GM23338 (cell line): Measurements from ENCODE around the gene UBAP2. TPM values are rescaled to one million over a fixed set of nuclear protein-coding genes. Genes with fewer than 3 reads are reported as not detected.

Experiments
- ATAC-seq: fragments of 200-7000 bp; cut with Tn5 transposase; 3 replicates; pipeline ENCODE4 v1.9.1; 2020
- DNase-seq: peaks from one replicate; pipeline ENCODE4 v3.0.0-alpha.2; 2015; ENCODE audit warnings: low spot score
- H2AFZ ChIP-seq: fragments of 200-600 bp; sonication (generic); 2 replicates; pipeline ENCODE4 v1.8.0; 2016; ENCODE audit warnings: antibody characterized with exemption, mild to moderate bottlenecking, moderate library complexity
- H3F3A ChIP-seq: fragments of 200-600 bp; sonication (generic); replicated peaks from 2 replicates; pipeline ENCODE4 v1.8.0; 2017; ENCODE audit warnings: antibody characterized with exemption, mixed run types, low read depth
- H3K27ac ChIP-seq: fragments of 200-600 bp; sonication (generic); 2 replicates; pipeline ENCODE4 v1.6.1; 2016; ENCODE audit warnings: low read depth
- H3K27me3 ChIP-seq: fragments of 200-600 bp; sonication (generic); 2 replicates; pipeline ENCODE4 v1.8.0; 2016; ENCODE audit warnings: mild to moderate bottlenecking, mixed run types, moderate library complexity; ENCODE audit not compliant: insufficient read depth
- H3K36me3 ChIP-seq: fragments of 200-600 bp; sonication (generic); 2 replicates; pipeline ENCODE4 v1.8.0; 2016; ENCODE audit warnings: mild to moderate bottlenecking; ENCODE audit not compliant: insufficient read depth
- H3K4me1 ChIP-seq: fragments of 200-600 bp; sonication (generic); 2 replicates; pipeline ENCODE4 v1.8.0; 2016; ENCODE audit warnings: mild to moderate bottlenecking, moderate library complexity; ENCODE audit not compliant: insufficient read depth
- H3K4me2 ChIP-seq: fragments of 200-600 bp; sonication (generic); 2 replicates; pipeline ENCODE4 v1.7.1; 2017; ENCODE audit warnings: mixed run types
- H3K4me3 ChIP-seq: fragments of 200-600 bp; sonication (generic); 2 replicates; pipeline ENCODE4 v1.6.1; 2016; ENCODE audit warnings: mixed run types
- H3K79me2 ChIP-seq: fragments of 200-600 bp; sonication (generic); replicated peaks from 2 replicates; pipeline ENCODE4 v1.8.0; 2017; ENCODE audit warnings: mild to moderate bottlenecking; ENCODE audit not compliant: insufficient read depth
- H3K9me2 ChIP-seq: fragments of 200-600 bp; sonication (generic); 2 replicates; pipeline ENCODE4 v1.8.0; 2017; ENCODE audit not compliant: insufficient read depth
- H4K20me1 ChIP-seq: fragments of 200-600 bp; sonication (generic); replicated peaks from 2 replicates; pipeline ENCODE4 v1.8.0; 2017; ENCODE audit warnings: mild to moderate bottlenecking; ENCODE audit not compliant: insufficient read depth
- H3K27ac Mint-ChIP-seq: 2 replicates; pipeline ENCODE4 v1.8.0; 2020; ENCODE audit warnings: inconsistent platforms, mild to moderate bottlenecking, moderate library complexity, mixed read lengths
- H3K27me3 Mint-ChIP-seq: 3 replicates; pipeline ENCODE4 v1.8.0; 2022; ENCODE audit warnings: low read depth, mild to moderate bottlenecking, moderate library complexity, mixed read lengths, inconsistent platforms; ENCODE audit not compliant: insufficient read depth, poor library complexity
- H3K36me3 Mint-ChIP-seq: 3 replicates; pipeline ENCODE4 v1.8.0; 2021; ENCODE audit warnings: low read depth, mild to moderate bottlenecking, inconsistent platforms, moderate library complexity, mixed read lengths
- H3K4me1 Mint-ChIP-seq: 3 replicates; pipeline ENCODE4 v1.8.0; 2020; ENCODE audit warnings: mild to moderate bottlenecking, inconsistent platforms, mixed read lengths
- H3K4me3 Mint-ChIP-seq: 3 replicates; pipeline ENCODE4 v1.8.0; 2021; ENCODE audit warnings: moderate library complexity, mild to moderate bottlenecking, inconsistent platforms, mixed read lengths
- H3K9me3 Mint-ChIP-seq: 3 replicates; pipeline ENCODE4 v1.8.0; 2020; ENCODE audit warnings: moderate library complexity, mild to moderate bottlenecking, inconsistent platforms, mixed read lengths
- CREB1 ChIP-seq: fragments of 250-450 bp; sonication (Bioruptor Pico); IDR thresholded peaks from 2 replicates; pipeline ENCODE4 v1.5.0; 2020; ENCODE audit warnings: low read depth, mild to moderate bottlenecking, moderate library complexity
- CTCF ChIP-seq, 2 experiments: fragments of 200-600 bp in 1 of 2; sonication (generic) in 1 of 2; conservative IDR thresholded peaks; 2 replicates each; pipeline versions ENCODE4 v1.5.1 to v1.6.1; 2016 to 2017; ENCODE audit warnings: antibody characterized with exemption in 2 of 2, low read depth in 2 of 2, mild to moderate bottlenecking in 2 of 2, moderate library complexity in 1 of 2
- ETS1 ChIP-seq: IDR thresholded peaks from 2 replicates; pipeline ENCODE4 v1.6.1; 2016; ENCODE audit warnings: antibody characterized with exemption
- EZH2 ChIP-seq: fragments of 200-600 bp; sonication (generic); IDR thresholded peaks from one replicate; pipeline ENCODE4 v1.8.0; 2017; ENCODE audit warnings: antibody characterized with exemption, mild to moderate bottlenecking, low read depth; ENCODE audit not compliant: unreplicated experiment
- EZH2phosphoT487 ChIP-seq: fragments of 200-600 bp; sonication (generic); IDR thresholded peaks from one replicate; pipeline ENCODE4 v1.8.1; 2018; ENCODE audit warnings: antibody characterized with exemption; ENCODE audit not compliant: unreplicated experiment
- POLR2AphosphoS5 ChIP-seq: IDR thresholded peaks from 2 replicates; pipeline ENCODE4 v1.6.1; 2016; ENCODE audit warnings: antibody characterized with exemption, low read depth
- REST ChIP-seq: IDR thresholded peaks from one replicate; pipeline ENCODE4 v1.6.1; 2018; ENCODE audit warnings: antibody characterized with exemption; ENCODE audit not compliant: unreplicated experiment
- STAT1 ChIP-seq: IDR thresholded peaks from one replicate; pipeline ENCODE4 v1.6.1; 2016; ENCODE audit warnings: antibody characterized with exemption; ENCODE audit not compliant: unreplicated experiment
- ZNF114 ChIP-seq: fragments of 250-450 bp; sonication (Bioruptor Pico); IDR thresholded peaks from 2 replicates; pipeline ENCODE4 v1.5.0; 2020; ENCODE audit warnings: mild to moderate bottlenecking, moderate library complexity
- ZNF331 ChIP-seq: fragments of 250-450 bp; sonication (Bioruptor Pico); IDR thresholded peaks from 2 replicates; pipeline ENCODE4 v1.5.0; 2020; ENCODE audit warnings: low read depth, mild to moderate bottlenecking, moderate library complexity
- ZNF462 ChIP-seq: fragments of 250-450 bp; sonication (Bioruptor Pico); IDR thresholded peaks from 2 replicates; pipeline ENCODE4 v1.5.0; 2020; ENCODE audit warnings: mild to moderate bottlenecking, moderate library complexity
- polyA plus RNA-seq: library from polyadenylated mRNA; unstranded; fragments of >200 nt; fragmentation: Nextera tagmentation; extraction: Ambion mirVana; gene quantifications from 2 replicates; pipeline ENCODE4 v1.2.1, GENCODE V29; 2016
- total RNA-seq: library from RNA; depleted of rRNA; stranded (reverse); fragments of >200 nt; shearing (Covaris generic); gene quantifications from 2 replicates; pipeline ENCODE4 v1.2.3, GENCODE V29; 2014

UBAP2 gene
- total and polyA plus RNA-seq, 2 experiments from 2014 or later, result 47.4 to 56.4 TPM

- Histone ChIP-seq H4K20me1 (peaks cover 38% of the 10 kb centered on the region), H3K9me2 (no peaks in the 10 kb centered on the region), H3F3A (peaks cover 8% of the 10 kb centered on the region; the same call in 1 of the 2 replicates), H3K36me3 (no peaks in the 10 kb centered on the region; the same call in 1 of the 2 replicates), H3K4me3 (peak overlapping the region; percentile 99), H3K27ac (peak overlapping the region; percentile 99), H2AFZ (0 out of 2 replicates have a peak overlapping the region, but pooled peaks have one; percentile 15), H3K4me2 (peak overlapping the region; percentile 80), H3K27me3 (no peaks in the 10 kb centered on the region), H3K79me2 (peaks cover 55% of the 10 kb centered on the region), H3K4me1 (peaks cover 35% of the 10 kb centered on the region)
- DNase-seq (peak; percentile 59), ATAC-seq (peak; percentile 44)
- Mint-ChIP-seq H3K27ac (peak overlapping the region; percentile 100), H3K27me3 (peaks cover 11% of the 10 kb centered on the region), H3K36me3 (peaks cover under 1% of the 10 kb centered on the region), H3K4me1 (peaks cover 24% of the 10 kb centered on the region), H3K4me3 (peak overlapping the region; percentile 95), H3K9me3 (no peaks in the 10 kb centered on the region; the same call in 2 of the 3 replicates)
- TF ChIP-seq EZH2phosphoT487, result no peak
- no peak for TF ChIP-seq POLR2AphosphoS5
- TF ChIP-seq ETS1, result no peak
- TF ChIP-seq ZNF462 (CRISPR knock-in tag), result no peak
- no peak for TF ChIP-seq ZNF114 (CRISPR knock-in tag)
- no peak for TF ChIP-seq STAT1
- TF ChIP-seq EZH2, result no peak
- TF ChIP-seq CREB1 (CRISPR knock-in tag), result no peak
- TF ChIP-seq ZNF331 (CRISPR knock-in tag), result no peak
- TF ChIP-seq REST, result no peak
- TF ChIP-seq CTCF (conservative IDR thresholded peaks at IDR 0.05; ENCODE audit: low read depth in 2 of 2), result no peak
These were observed 592 bp downstream of the UBAP2 start for GRCh38 chr9:34047864-34048726.
